Measurements from ENCODE around the gene CSF2. TPM values are rescaled to one million over a fixed set of nuclear protein-coding genes. Genes with fewer than 3 reads are reported as not detected.

Gene CSF2
- polyA plus RNA-seq, 2 donors = 0.05 TPM; not detected in 1

DNA sequence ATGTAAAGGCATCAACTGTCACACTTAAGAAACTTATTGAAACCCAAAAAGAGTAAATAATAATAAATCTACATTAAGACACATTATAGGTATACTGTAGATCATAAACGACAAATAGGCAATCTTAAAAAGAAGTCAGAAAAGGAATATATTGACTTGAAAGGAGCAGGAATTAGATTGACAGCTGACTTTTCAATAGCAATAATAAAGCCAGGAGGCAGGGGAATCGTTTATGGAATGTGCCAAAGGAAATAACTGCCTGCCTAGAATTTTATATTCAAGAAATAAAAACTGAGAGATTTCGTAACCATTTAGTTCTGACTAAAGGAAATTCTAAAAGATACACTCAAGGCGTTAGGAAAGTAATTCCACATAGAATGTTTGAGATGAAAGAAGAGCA is 40.5 kb upstream of the CSF2 start:
- Histone ChIP-seq H3K4me1 (ENCODE audit: control insufficient read depth in 2 of 2, insufficient read depth in 2 of 2, low read length in 1 of 2) (no peaks in the 10 kb centered on the region), H3K9me3 (ENCODE audit: control insufficient read depth in 2 of 2, insufficient read depth in 1 of 2, low read depth in 1 of 2, low read length in 1 of 2) (no peaks in the 10 kb centered on the region), H3K27ac (ENCODE audit: low read depth in 2 of 2, low read length in 1 of 2) (no peak overlapping the region), H3K27me3 (ENCODE audit: control insufficient read depth in 1 of 2, insufficient read depth in 2 of 2, low read length in 2 of 2) (no peaks in the 10 kb centered on the region), H3K36me3 (ENCODE audit: control insufficient read depth in 2 of 2, insufficient read depth in 2 of 2, low read length in 1 of 2) (no peaks in the 10 kb centered on the region), H3K4me3 (ENCODE audit: low read depth in 1 of 2, low read length in 2 of 2) (no peak overlapping the region)
- 57 to 58% methylated on average over 4 of the region's 4 CpGs for WGBS, 2 donors

DNA sequence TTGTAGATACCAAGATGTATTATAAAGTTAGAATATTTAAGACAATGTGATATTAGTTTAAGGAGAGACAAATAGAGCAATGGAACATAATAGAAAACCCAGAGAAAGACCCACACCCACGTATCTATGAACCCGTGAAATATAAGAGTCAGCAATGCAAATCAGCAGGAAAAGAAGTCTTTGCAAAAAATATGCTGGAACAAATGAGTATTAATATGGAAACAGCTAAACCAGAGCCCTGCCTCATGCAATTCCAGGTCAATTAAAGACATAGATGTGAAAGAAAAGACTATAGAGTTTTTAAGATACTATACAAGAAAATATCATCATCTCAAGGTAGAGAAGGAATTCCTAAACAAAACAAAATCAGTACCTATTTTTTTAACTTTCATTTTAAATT is 36.2 kb upstream of the CSF2 start:
- Histone ChIP-seq H3K27ac (ENCODE audit: low read depth in 2 of 2, low read length in 1 of 2) (no peak overlapping the region), H3K36me3 (ENCODE audit: control insufficient read depth in 2 of 2, insufficient read depth in 2 of 2, low read length in 1 of 2) (no peaks in the 10 kb centered on the region), H3K9me3 (ENCODE audit: control insufficient read depth in 2 of 2, insufficient read depth in 1 of 2, low read depth in 1 of 2, low read length in 1 of 2) (no peaks in the 10 kb centered on the region), H3K4me3 (ENCODE audit: low read depth in 1 of 2, low read length in 2 of 2) (no peak overlapping the region), H3K4me1 (ENCODE audit: control insufficient read depth in 2 of 2, insufficient read depth in 2 of 2, low read length in 1 of 2) (no peaks in the 10 kb centered on the region), H3K27me3 (ENCODE audit: control insufficient read depth in 1 of 2, insufficient read depth in 2 of 2, low read length in 2 of 2) (no peaks in the 10 kb centered on the region)
- WGBS, 2 donors = 55 to 56% methylated on average over 2 of the region's 2 CpGs

GRCh38 chr5:132044207-132044606 is 29.4 kb upstream of the CSF2 start:
- Histone ChIP-seq H3K36me3 (ENCODE audit: control insufficient read depth in 2 of 2, insufficient read depth in 2 of 2, low read length in 1 of 2) (no peaks in the 10 kb centered on the region), H3K9me3 (ENCODE audit: control insufficient read depth in 2 of 2, insufficient read depth in 1 of 2, low read depth in 1 of 2, low read length in 1 of 2) (peaks cover 0 to 2% of the 10 kb centered on the region in 2 donors), H3K27me3 (ENCODE audit: control insufficient read depth in 1 of 2, insufficient read depth in 2 of 2, low read length in 2 of 2) (no peaks in the 10 kb centered on the region), H3K27ac (ENCODE audit: low read depth in 2 of 2, low read length in 1 of 2) (no peak overlapping the region), H3K4me3 (ENCODE audit: low read depth in 1 of 2, low read length in 2 of 2) (no peak overlapping the region), H3K4me1 (ENCODE audit: control insufficient read depth in 2 of 2, insufficient read depth in 2 of 2, low read length in 1 of 2) (no peaks in the 10 kb centered on the region)
- WGBS, 2 donors = 79 to 84% methylated on average over 10 of the region's 10 CpGs

GRCh38 chr5:132046880-132047299 is 26.7 kb upstream of the CSF2 start:
- no peaks in the 10 kb centered on the region for H3K4me1 ChIP-seq (ENCODE audit: control insufficient read depth in 2 of 2, insufficient read depth in 2 of 2, low read length in 1 of 2)
- H3K27me3 ChIP-seq (ENCODE audit: control insufficient read depth in 1 of 2, insufficient read depth in 2 of 2, low read length in 2 of 2) = no peaks in the 10 kb centered on the region
- peaks cover 0 to 2% of the 10 kb centered on the region in 2 donors for H3K9me3 ChIP-seq (ENCODE audit: control insufficient read depth in 2 of 2, insufficient read depth in 1 of 2, low read depth in 1 of 2, low read length in 1 of 2)
- no peak overlapping the region for H3K27ac ChIP-seq (ENCODE audit: low read depth in 2 of 2, low read length in 1 of 2)
- no peak overlapping the region for H3K4me3 ChIP-seq (ENCODE audit: low read depth in 1 of 2, low read length in 2 of 2)
- H3K36me3 ChIP-seq (ENCODE audit: control insufficient read depth in 2 of 2, insufficient read depth in 2 of 2, low read length in 1 of 2) = no peaks in the 10 kb centered on the region
- WGBS, 2 donors = 78 to 80% methylated on average over 7 of the region's 7 CpGs

DNA sequence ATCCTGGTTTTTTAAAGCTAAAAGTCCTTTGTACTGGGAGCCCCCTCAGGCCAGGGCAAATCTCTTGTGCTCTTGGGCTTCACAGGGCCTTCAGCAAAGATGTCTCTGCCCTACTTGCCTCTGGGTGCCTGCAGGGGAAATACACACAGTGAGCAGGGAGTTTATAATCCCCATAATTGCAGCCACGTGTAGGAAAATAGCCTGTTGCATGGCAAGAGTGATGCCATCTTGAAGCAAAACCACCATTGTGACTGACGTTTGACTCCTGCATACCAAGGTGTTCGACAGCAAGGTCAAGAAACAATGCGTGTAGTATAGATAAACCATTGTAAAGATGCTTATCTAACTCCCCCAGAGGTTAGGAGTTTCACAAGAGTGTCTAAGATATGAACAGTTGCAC is 24.5 kb upstream of the CSF2 start:
- WGBS, 2 donors = 62 to 64% methylated on average over 4 of the region's 4 CpGs
- no peaks in the 10 kb centered on the region for H3K27me3 ChIP-seq (ENCODE audit: control insufficient read depth in 1 of 2, insufficient read depth in 2 of 2, low read length in 2 of 2)
- no peaks in the 10 kb centered on the region for H3K9me3 ChIP-seq (ENCODE audit: control insufficient read depth in 2 of 2, insufficient read depth in 1 of 2, low read depth in 1 of 2, low read length in 1 of 2)

DNA sequence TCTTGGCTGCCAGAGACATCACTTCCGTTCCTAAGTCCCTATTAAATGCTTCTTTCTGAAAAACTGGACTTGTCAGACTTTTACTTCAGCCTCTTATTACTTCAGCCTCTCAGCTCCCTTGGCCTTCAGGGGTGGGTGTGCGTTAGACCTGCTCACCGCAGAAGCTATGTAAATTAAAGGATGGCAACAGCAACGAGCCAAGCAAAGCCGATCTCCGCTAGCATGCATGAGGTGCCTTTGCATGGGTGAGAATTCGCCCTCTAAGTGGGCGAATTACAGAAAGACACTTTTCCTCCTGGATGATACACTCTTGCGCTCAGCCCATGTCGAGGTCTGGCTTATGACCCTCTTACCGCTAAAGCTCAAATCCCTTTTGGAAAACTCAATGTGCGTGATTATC is 24.0 kb upstream of the CSF2 start:
- no peak overlapping the region for H3K27ac ChIP-seq (ENCODE audit: low read depth in 2 of 2, low read length in 1 of 2)
- H3K9me3 ChIP-seq (ENCODE audit: control insufficient read depth in 2 of 2, insufficient read depth in 1 of 2, low read depth in 1 of 2, low read length in 1 of 2) = no peaks in the 10 kb centered on the region
- 91 to 92% methylated on average over 12 of the region's 12 CpGs for WGBS, 2 donors
- no peak overlapping the region for H3K4me3 ChIP-seq (ENCODE audit: low read depth in 1 of 2, low read length in 2 of 2)
- no peaks in the 10 kb centered on the region for H3K27me3 ChIP-seq (ENCODE audit: control insufficient read depth in 1 of 2, insufficient read depth in 2 of 2, low read length in 2 of 2)
- H3K36me3 ChIP-seq (ENCODE audit: control insufficient read depth in 2 of 2, insufficient read depth in 2 of 2, low read length in 1 of 2) = no peaks in the 10 kb centered on the region
- no peaks in the 10 kb centered on the region for H3K4me1 ChIP-seq (ENCODE audit: control insufficient read depth in 2 of 2, insufficient read depth in 2 of 2, low read length in 1 of 2)

More for the DNA sequence above, 24.5 kb upstream of the CSF2 start:
- H3K36me3 ChIP-seq (ENCODE audit: control insufficient read depth in 2 of 2, insufficient read depth in 2 of 2, low read length in 1 of 2) = no peaks in the 10 kb centered on the region
- no peak overlapping the region for H3K4me3 ChIP-seq (ENCODE audit: low read depth in 1 of 2, low read length in 2 of 2)
- H3K27ac ChIP-seq (ENCODE audit: low read depth in 2 of 2, low read length in 1 of 2) = no peak overlapping the region
- no peaks in the 10 kb centered on the region for H3K4me1 ChIP-seq (ENCODE audit: control insufficient read depth in 2 of 2, insufficient read depth in 2 of 2, low read length in 1 of 2)

DNA sequence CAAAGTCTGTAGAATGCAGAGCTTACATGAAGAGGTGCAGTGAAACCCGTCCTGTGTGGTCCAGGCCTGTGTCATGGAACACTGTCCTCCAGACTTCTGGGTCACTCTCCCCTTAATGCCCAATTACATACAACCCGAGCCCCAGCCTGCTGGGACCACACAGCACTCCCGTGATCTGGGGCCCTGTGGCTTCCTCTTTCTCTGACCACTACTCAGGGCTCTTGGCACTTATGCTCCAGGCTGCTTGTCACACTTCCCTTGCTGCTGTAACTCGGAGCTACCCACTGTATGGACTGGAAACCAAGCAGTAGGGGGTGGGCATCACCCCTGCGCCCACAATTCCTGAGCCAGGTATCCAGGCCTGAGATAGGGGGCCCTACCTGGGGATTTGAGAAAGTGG is 23.5 kb upstream of the CSF2 start:
- H3K4me1 ChIP-seq (ENCODE audit: control insufficient read depth in 2 of 2, insufficient read depth in 2 of 2, low read length in 1 of 2) = no peaks in the 10 kb centered on the region
- H3K36me3 ChIP-seq (ENCODE audit: control insufficient read depth in 2 of 2, insufficient read depth in 2 of 2, low read length in 1 of 2) = no peaks in the 10 kb centered on the region
- no peaks in the 10 kb centered on the region for H3K9me3 ChIP-seq (ENCODE audit: control insufficient read depth in 2 of 2, insufficient read depth in 1 of 2, low read depth in 1 of 2, low read length in 1 of 2)
- H3K27me3 ChIP-seq (ENCODE audit: control insufficient read depth in 1 of 2, insufficient read depth in 2 of 2, low read length in 2 of 2) = no peaks in the 10 kb centered on the region
- no peak overlapping the region for H3K4me3 ChIP-seq (ENCODE audit: low read depth in 1 of 2, low read length in 2 of 2)
- H3K27ac ChIP-seq (ENCODE audit: low read depth in 2 of 2, low read length in 1 of 2) = no peak overlapping the region
- WGBS, 2 donors = 64 to 74% methylated on average over 5 of the region's 5 CpGs

GRCh38 chr5:132050661-132051552 is 22.7 kb upstream of the CSF2 start:
- WGBS, 2 donors = 79 to 83% methylated on average over 9 of the region's 9 CpGs

DNA sequence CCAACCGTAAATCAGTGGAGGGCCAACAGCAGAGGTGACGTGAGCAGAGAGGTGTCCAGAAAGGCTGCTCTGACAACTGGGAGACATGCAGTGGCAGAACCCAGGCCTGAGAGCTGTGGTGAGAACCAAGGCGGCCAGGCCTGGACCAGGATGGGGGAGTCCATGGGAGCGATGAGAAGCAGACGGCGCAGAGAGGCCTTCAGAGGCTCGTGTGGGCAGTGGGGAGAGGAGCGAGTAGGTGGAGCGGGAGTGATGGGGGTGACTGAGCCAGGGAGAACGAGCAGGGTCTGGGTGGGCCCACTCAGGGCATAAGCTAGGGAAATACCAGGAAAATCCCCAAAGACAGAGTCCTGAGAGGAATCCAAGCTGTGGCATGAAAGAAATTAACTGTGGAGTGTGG is 21.1 kb upstream of the CSF2 start:
- WGBS, 2 donors = 70 to 75% methylated on average over 10 of the region's 10 CpGs
- Histone ChIP-seq H3K27ac (ENCODE audit: low read depth in 2 of 2, low read length in 1 of 2) (no peak overlapping the region), H3K4me1 (ENCODE audit: control insufficient read depth in 2 of 2, insufficient read depth in 2 of 2, low read length in 1 of 2) (no peaks in the 10 kb centered on the region), H3K36me3 (ENCODE audit: control insufficient read depth in 2 of 2, insufficient read depth in 2 of 2, low read length in 1 of 2) (no peaks in the 10 kb centered on the region), H3K9me3 (ENCODE audit: control insufficient read depth in 2 of 2, insufficient read depth in 1 of 2, low read depth in 1 of 2, low read length in 1 of 2) (no peaks in the 10 kb centered on the region), H3K4me3 (ENCODE audit: low read depth in 1 of 2, low read length in 2 of 2) (no peak overlapping the region), H3K27me3 (ENCODE audit: control insufficient read depth in 1 of 2, insufficient read depth in 2 of 2, low read length in 2 of 2) (no peaks in the 10 kb centered on the region)

More at GRCh38 chr5:132050661-132051552, 22.7 kb upstream of the CSF2 start:
- H3K27me3 ChIP-seq (ENCODE audit: control insufficient read depth in 1 of 2, insufficient read depth in 2 of 2, low read length in 2 of 2) = no peaks in the 10 kb centered on the region
- no peaks in the 10 kb centered on the region for H3K9me3 ChIP-seq (ENCODE audit: control insufficient read depth in 2 of 2, insufficient read depth in 1 of 2, low read depth in 1 of 2, low read length in 1 of 2)
- H3K4me3 ChIP-seq (ENCODE audit: low read depth in 1 of 2, low read length in 2 of 2) = no peak overlapping the region
- no peaks in the 10 kb centered on the region for H3K36me3 ChIP-seq (ENCODE audit: control insufficient read depth in 2 of 2, insufficient read depth in 2 of 2, low read length in 1 of 2)
- H3K27ac ChIP-seq (ENCODE audit: low read depth in 2 of 2, low read length in 1 of 2) = no peak overlapping the region
- no peaks in the 10 kb centered on the region for H3K4me1 ChIP-seq (ENCODE audit: control insufficient read depth in 2 of 2, insufficient read depth in 2 of 2, low read length in 1 of 2)

DNA sequence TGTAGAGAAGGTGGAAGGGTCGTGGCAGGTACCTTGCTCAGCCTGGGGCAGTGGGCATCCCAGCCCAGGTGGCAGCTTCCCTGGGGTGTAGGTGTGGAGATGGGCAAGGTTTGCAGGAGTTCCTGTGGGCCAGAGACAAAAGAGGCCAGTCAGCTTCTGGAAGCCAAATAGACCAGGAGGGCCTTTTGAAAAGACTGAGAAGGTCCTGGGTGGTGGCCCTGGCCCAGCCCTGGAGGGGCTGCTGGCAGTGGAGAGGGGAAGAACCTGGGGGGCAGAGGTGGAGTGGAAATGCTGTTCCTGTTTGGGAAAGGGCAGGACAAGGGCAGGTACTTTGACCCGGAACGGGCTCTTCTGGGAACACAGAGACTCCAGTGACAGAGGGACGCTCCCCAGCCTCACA is 20.1 kb upstream of the CSF2 start:
- H3K27ac ChIP-seq (ENCODE audit: low read depth in 2 of 2, low read length in 1 of 2) = no peak overlapping the region
- 85 to 88% methylated on average over 4 of the region's 4 CpGs for WGBS, 2 donors
- H3K9me3 ChIP-seq (ENCODE audit: control insufficient read depth in 2 of 2, insufficient read depth in 1 of 2, low read depth in 1 of 2, low read length in 1 of 2) = no peaks in the 10 kb centered on the region
- no peaks in the 10 kb centered on the region for H3K4me1 ChIP-seq (ENCODE audit: control insufficient read depth in 2 of 2, insufficient read depth in 2 of 2, low read length in 1 of 2)
- no peak overlapping the region for H3K4me3 ChIP-seq (ENCODE audit: low read depth in 1 of 2, low read length in 2 of 2)
- H3K36me3 ChIP-seq (ENCODE audit: control insufficient read depth in 2 of 2, insufficient read depth in 2 of 2, low read length in 1 of 2) = no peaks in the 10 kb centered on the region
- H3K27me3 ChIP-seq (ENCODE audit: control insufficient read depth in 1 of 2, insufficient read depth in 2 of 2, low read length in 2 of 2) = no peaks in the 10 kb centered on the region
